Fibroblast of skin of back (primary cell): ENCODE results near the gene NBPF1.
A peak's percentile ranks its signal among the peaks of the same experiment; 100 is the strongest.
"Not testable (repeated sequence)": the region's sequence is repeated elsewhere in the genome, so short reads cannot be mapped to it uniquely, and the experiment has no call there.

Experiments
- DNase-seq: peaks from one replicate; pipeline ENCODE4 v3.0.0-alpha.2; 2013

The NBPF1 gene

DNA sequence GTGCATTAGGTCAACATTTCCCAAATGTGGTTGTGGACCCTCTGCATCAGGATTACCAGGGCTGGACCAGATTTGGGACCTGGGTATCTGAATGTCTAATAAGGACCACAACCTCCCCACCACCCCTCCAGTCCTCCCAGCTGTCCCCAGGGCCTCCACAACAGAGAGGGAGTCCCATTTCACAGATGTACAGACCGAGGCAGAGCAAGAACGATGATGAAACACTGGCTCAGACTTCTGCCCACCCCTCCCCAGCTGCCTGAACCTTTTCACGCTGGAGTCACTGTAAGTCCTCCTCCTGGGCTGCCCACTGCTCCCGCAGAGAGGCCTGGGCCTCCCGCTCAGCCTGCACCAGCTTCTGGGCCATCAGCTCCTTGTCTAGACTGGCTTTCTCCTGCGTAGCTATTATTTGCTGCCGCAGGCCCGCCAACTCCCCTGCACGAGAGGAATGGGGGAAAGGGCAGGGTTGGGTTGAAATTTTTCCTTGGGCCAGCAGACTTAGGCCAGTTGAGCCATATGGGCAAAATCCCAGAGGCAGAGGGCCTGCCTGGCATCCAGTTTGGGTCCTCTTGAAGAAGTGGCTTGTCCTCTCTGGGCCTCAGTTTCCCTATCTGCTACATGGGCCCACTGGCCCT lies 8.4 kb upstream of the NBPF1 start:
- not testable (repeated sequence) for DNase-seq

DNA sequence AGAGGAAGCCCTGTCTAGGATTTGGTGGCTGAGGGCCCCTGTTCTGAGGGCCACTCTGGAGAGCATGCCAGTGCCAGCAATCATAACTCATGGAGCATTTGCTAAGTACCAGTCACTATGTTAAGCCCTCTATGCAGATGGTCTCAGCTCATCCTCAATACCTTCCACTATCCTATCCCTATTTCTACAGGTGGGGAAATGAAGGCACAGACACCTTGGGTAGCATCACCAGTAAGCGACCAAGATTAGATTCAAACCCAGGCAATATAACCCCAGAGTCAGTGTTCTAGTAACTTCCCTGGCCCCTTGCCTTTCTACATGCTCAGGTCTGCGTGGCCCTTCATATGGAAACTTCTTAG lies 7.9 kb upstream of the NBPF1 start:
- DNase-seq: no peak

DNA sequence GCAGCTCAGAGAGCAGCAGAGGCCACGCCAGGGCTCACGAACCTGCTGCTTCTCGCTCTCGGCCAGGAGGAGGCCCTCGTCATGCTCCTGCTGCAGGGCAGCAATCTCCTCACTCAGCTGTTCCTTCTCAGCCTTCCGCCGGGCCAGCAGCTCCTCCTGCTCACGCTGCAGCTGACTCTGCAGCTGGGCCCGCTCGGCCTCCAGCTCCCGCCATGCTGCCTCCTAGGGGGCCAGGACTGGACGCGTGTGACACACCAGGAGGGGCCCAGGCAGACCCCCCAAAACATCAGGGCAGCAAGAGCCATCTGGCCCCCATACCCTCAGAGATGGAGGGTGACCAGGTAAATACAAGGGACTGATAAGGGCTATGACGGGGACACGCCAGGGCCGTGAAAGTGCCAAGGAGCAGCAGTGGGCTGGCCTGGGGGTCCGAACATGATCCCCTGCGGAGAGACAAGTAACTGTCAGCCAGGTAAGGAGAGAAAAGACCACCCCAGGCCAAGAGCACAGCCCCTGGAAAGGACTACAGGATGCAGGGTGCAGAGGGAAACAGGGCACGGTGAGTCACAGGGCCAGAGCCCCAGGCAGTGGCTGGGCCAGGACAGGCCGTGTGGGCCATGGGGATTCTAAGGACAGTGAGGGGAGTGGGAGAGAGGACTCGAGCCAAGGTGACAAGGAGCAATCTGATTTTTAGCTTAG lies 6.6 kb upstream of the NBPF1 start:
- DNase-seq: not testable (repeated sequence)

DNA sequence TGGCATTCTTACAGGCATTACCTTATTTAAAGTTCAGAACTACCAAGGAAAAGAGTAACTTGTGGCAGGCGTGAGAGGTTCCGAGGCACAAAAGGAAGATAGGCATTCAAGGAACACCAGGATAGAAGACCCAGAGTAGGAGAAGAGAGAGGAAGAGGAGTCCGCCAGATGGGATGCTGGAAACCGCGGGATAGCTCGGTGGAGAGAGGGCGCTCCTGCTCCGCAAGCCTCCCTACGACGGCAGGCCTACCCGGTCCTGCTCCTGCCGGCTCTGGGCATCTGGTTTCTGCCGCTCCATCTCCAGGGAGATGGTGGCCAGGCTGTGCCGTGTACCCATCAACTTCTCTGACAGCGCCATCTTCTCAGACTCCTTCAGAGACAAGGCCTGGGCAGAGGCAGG lies 5.4 kb upstream of the NBPF1 start:
- DNase-seq: no peak

DNA sequence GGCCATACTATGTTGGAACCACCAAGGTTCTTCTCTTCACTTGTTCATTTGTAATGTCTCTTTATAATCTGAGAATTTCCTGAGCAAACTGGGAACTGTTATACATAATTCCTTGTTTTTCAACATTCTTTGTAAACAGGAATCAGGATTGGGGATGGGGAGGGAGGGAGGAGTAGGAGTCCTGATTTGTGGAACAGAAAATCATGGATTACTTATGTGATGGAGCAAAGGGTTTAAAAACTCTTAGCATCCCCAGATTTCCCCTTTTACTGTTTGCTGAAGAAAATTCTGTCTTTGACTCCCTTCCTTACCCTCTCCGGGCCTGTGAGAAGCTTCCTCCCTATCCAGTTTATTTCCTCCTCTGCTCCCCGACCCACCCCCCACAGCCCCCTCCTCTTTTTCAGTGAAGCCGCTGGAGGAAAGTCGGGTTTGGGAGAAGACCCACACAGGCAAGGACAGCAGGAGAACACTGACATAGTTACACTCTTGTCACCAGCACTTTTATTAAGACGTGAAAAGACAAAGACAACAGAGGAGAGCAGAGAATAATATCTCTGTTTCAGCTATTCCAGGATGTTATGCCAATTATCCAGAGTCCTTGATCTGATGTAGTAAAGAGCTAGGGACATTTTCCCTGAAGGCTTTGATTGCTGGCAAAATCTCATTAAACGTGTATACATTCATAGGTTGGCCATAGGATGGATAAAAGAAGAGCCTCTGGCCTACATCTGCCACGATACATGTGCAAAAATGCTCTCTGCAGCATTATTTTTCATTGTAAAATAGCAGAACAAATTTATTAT lies 4.6 kb upstream of the NBPF1 start:
- DNase-seq: no peak

DNA sequence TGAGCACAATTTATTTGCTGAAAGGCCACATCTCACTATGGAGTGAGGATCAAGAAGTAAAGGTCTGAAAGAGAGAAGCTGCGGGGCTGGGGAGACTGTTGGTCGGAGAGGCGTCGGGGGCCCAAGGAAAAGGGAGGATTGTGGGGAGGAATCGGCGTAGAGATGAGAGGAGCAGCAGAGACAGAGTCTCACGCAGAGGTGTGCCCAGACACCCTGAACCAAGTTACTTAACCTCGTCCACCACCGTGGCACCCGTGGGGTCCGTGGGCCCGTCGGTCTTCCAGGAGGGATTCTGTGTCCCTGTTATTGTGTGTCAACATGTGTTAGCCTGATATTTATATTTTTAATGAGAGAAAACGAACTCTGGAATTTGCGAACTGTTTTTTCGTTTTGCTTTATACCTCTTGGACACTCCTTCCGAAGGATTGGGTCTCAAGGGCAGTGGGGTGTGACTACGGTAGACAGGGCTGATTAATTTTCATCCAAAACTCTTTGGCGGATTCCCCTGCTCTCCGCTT lies 3.8 kb upstream of the NBPF1 start:
- no peak for DNase-seq

DNA sequence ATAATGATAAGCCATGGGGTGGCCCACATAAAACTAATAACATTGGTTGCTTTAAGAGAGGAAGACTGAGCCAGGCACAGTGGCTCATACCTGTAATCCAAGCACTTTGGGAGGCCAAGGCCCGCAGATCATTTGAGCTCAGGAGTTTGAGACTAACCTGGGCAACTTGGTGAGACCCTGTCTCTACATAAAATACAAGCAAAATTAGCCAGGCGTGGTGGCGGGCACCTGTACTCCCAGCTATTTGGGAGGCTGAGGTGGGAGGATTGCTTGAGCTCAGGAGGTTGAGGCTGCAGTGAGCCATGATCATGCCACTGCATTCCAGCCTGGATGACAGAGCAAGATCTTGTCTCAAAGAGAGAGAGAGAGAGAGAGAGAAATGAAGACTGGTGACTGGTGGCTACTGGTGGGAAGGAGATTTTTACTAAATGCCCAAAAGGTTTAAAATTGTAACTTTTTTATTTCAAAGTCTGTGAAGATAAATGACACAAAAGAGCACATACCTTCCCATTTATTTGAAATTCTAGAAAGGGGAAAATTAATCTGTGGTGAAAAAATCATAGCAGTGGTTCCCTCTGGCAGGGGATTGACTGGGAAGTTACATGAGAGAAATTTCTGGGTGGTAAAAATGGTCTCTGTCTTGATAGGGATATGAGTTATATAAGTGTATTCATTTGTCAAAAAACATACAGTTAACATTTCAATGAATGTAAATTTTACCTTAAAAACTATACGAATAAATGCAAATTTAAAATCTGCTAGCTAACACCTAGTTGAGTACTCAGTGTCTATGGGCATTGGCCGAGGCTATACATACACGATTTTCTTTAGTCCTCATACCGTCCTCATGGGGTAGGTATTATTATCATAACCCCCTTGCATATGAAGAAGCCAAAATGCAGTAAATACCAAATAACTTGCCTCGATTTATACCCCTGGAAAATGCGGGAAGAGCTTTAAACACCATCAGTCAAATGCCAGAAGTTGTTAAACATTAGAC lies 2.2 kb upstream of the NBPF1 start:
- DNase-seq: no peak

DNA sequence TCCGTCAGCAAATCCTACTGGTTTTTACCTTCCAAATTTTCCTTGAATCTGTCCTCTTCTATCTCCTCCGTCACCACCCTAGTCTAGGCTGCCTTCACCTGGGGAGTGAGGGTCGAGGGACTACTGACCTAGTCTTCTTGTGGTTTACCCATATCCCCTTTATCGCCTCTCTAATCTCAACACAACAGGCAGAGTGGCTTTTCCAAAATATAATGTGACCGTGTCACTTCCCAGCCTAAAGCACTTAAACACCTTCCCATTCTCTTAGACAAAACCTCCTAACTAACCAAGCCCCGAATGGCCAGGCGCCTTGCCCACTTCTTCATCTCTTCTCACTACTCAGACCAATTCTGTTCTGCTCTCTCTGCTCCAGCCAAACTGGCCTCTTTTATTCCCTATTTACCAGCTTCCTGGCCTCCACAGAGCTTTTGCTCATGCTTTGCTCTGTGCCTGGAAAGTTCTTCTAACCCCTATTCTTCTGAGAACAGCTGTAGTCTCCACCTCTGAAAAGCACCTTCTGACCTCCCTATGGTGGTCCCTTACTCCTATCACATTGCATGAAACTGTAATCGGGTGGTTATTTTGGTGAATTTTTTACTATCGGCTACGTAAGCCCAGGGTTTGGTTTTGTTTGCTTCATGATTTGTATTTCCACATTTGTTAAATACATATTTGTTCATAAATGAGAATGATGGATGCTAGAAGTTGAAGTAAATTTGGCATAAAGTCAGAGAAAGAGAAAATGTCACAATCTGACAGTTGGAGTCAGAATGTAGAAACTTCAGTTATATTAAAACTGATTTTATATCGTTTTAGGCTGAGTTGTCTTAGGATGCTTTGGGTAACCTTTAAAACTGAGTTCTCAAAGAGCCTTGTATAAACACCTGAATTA lies 1.2 kb upstream of the NBPF1 start:
- no peak for DNase-seq

DNA sequence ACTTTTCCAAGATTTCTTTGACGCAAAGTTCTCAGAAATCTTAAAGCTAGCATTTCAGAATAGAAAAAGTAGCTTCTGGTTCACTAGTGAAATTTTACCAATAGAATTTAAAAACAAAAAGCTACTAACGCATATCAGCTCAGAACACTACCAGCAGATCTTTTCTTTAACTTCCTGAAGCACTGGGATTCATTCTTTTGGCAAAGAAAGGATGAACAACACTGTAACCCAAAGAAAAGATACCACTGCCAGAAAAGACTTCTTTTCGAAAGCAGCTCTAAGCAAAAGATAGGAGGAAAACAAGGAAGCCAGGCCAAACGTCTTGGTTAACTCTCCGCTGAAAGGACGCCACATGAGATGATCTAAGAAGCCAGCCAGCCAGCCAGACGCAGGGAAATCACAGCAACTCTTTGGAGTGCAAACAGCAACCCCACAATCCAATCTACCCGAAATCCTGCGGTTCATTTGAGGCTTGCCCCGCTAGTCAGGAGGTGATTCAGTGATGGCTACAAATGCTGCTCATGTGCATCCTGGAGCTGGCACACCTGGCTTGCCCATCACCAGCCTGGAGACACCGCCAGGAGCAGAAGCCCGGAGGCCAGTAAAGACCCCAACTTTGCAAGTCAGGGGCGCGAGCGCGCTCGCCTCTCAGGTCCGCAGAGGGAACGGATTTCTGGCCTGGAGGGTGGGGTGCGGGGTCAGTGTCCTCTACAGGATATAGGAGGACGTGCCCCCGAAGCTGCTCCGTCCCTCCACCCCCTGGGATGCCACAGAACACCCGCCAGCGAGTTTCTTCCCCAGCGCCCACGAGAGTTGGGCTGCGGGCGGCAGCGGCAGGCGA lies 812 bp downstream of the NBPF1 start:
- peak; percentile 73 for DNase-seq

DNA sequence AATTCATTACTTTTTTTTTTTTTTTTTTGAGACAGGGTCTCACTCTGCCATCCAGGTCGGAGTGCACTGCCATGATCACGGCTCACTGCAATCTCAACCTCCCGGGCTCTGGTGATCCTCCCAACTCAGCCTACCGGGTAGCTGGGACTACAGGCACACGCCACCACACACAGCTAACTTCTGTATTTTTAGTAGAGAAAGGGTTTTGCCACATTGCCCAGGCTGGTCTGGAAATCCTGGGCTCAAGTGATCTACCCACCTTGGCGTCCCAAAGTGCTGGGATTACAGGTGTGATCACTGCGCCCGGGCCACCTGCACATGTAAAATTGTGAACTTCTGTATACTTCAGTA lies 1.4 kb downstream of the NBPF1 start:
- DNase-seq: not testable (repeated sequence)

DNA sequence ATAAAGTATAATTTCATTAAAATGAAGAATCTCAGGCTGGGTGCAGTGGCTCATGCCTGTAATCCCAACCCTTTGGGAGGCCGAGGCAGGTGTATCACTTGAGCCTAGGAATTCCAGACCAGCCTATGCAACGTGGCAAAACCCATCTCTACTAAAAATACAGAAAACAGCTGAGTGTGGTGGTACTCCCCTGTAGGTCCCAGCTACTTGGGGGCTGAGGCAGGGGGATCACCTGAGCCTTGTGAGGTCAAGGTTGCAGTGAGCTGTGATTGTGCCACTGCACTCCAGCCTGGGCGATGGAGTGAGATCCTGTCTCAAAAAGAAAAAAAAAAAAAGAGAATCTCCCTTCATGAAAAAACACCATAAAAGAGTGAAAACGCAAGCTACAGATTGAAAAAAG lies 2.2 kb downstream of the NBPF1 start:
- not testable (repeated sequence) for DNase-seq

DNA sequence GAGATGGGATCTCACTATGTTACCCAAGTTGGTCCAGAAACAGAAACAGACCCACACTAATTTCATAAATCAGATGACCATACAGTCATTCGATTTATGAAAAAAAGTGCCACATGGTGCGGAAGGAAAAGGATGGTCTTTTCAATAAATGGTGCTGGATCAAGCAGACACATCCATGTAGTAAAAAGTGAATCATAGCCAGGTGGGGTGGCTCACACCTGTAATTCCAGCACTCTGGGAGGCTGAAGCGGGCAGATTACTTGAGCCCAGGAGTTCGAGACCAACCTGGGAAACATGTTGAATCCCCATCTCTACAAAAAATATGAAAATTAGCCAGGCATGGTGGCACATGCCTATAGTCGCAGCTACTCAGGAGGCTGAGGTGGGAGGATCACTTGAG lies 2.8 kb downstream of the NBPF1 start:
- DNase-seq: not testable (repeated sequence)

DNA sequence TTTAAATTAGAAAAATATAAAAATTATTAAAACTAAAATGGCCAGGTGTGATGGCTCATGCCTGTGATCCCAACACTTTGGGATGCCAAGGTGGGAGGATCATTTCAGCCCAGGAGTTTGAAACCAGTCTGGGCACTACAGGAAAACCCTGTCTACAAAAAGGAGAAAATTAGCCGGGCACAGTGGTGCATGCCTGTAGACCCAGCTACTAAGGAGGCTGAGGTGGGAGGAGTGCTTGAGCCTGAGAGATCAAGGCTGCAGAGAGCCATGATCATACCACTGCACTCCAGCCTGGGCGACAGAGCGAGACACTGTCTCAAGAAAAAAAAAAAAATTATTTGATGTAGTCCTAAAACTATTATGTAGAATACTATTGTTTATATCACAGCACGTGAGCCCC lies 3.6 kb downstream of the NBPF1 start:
- DNase-seq: not testable (repeated sequence)

DNA sequence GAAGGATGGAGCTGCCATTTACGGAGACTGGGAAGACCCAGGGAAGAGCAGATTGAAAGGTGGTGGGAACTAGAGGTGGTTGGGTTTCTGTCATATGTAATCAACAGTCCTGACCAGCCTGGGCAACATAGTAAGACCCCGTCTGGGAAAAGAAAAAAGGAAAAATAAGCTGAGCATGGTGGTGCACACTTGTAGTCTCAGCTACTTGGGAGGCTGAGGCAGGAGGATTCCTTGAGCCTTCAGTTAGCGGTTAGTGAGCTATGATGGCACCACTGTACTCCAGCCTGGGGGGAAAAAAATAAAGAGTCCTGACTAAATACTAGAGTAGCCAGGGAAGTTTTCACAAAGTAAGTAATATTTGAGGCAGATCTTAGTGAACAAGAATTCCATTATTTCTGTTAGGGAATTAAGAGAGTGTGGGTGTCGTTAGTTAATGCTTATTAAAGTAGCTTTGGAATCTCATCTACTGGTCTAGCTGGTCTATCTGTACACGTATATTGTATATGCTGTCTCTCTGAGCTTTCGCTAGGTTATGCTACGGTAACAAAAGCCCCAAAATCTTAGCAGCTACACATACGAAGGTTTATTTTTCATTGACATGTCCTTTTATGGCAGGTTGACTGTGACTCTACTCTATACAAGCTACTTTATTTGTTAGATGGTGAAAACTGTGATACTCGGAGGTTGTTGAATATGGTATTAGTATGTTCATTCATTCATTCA lies 4.4 kb downstream of the NBPF1 start:
- no peak for DNase-seq

DNA sequence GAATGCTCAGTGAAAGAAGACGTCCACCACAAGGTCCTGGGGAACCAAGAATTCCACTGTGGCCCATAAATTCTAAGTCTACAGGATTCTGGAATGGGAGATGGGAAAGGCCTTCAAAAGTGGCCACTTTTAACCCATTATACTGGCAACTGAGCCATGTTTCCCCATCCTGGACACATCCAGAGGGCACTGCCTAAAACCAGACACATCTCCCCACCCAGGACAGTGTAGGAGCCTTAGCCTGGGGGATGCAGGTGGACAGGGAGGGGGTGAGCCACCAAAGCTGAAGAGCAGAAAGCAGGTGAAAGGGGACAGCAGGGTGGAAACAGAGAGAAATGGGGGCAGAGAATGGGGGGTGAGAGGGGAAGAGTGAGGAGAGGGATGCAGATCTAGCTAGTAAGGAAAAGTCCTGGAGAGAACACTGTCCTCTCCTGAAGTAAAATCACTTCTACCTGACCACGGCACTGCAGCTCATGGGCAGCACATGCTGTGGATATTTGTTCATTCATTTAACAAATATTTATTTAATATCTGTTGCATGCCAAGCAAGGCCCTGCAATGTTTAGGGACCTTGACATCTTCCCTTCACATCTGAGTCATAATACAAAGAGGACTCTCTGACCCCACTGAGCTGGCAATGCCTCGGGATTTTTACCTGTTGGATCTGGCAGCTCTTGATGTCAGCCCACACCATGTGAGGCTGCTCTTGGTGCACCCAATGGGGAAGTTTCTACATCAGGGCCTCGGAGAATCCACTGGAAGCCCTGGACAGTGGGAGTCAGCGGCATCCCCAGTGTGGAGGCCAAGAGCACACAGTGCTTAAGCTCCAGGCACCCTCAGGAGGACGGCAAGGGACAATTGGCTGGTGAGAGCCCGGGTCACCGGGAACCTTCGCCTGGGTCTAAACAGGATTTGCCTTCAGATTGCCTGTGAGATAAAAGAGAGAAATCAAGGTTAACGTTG lies 5.2 kb downstream of the NBPF1 start:
- not testable (repeated sequence) for DNase-seq

DNA sequence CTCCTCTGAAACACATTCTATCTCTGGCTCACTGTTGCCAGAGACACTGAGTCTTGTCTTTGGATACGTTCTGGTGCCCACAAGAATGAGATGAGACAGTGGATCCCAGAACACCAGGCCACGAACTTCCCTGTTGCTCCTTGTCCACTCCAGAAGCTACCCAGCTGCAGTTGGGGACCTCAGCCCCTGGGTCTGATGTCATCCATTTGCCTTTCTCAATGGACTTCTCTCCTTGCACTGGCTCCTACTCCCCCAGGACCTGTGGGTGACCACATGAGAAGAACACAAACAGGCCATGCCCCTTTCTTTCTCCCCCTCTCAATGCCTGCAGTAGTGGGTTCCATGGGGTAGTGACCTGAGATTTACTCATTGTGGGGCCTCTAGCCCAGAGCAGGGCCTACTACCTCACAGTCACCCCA lies 5.9 kb downstream of the NBPF1 start:
- no peak for DNase-seq

DNA sequence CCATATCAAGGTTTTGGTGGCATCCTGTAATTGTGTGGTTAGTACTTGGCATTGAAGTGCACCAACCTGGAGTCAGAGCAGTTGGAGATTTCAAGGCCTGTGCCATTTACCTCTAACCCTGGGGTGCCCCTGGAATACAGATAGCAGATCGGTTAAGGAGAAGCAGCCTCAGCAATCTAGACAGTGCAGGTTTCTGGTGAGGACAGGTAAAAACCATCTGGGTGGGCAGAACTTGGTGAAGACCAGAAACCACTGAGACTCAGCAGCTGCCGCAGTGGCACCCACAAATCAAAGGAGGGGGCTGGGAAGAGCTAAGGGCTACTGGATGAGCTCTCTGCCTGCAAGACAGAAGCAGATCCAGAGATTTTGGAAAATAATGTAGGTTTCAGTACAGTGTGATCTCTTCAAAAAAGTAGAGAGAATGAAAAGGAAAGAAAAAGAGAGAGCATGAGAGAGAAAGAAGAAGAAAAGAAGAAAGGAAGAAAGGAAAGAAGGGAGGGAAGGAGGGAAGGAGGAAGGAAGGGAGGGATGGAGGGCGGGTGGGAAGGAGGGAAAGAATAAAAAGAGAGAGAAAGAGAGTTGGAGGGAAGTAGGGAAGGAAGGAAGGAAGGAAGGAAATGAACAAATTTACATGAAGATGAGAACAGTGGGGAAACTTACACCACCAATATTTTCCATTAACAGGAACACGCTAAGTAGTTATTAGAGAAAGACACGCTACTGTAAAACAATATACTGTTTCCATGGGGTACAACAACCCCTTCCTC lies 6.5 kb downstream of the NBPF1 start:
- not testable (repeated sequence) for DNase-seq
